ENCODE measurements around the gene RYK.
"Not testable (repeated sequence)": the region's sequence is repeated elsewhere in the genome, so short reads cannot be mapped to it uniquely, and the experiment has no call there.

Gene RYK

GRCh38 chr3:134211797-134212196, 38.9 kb downstream of the RYK start:
- Mint-ChIP-seq H3K27ac (no peak overlapping the region), H3K36me3 (ENCODE audit: low read depth) (peaks cover 26% of the 10 kb centered on the region), H3K9me3 (no peaks in the 10 kb centered on the region), H3K27me3 (ENCODE audit: low read depth) (no peaks in the 10 kb centered on the region), H3K4me1 (no peaks in the 10 kb centered on the region), H3K4me3 (no peak overlapping the region)
- TF ChIP-seq CTCF (IDR thresholded peaks at IDR 0.05; ENCODE audit: unreplicated experiment in 3 of 3) = peak; percentile 61 to 65 (median 65)

DNA sequence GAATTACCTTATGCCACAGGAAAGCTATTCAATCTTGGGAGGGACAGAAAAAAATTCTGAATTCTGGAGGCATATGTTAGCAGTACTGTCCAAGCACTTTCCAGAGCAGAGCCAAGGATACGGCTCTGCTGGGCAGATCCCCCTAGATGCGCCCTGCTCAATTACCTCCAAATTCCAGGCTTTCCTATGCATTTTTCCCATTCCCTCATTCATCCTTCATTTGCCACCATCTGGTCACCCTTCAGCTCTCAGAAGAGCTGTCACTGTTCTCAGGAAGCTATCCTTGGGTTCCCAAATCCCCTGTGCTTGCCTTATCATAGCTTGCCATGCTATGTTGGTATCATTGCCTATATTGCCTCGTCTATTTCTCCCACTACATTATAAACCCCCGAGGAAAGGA, 45.2 kb downstream of the RYK start:
- H3K9me3 Mint-ChIP-seq = no peaks in the 10 kb centered on the region
- TF ChIP-seq CTCF (IDR thresholded peaks at IDR 0.05; ENCODE audit: unreplicated experiment in 3 of 3) = no peak
- no peak overlapping the region for H3K4me3 Mint-ChIP-seq
- H3K36me3 Mint-ChIP-seq (ENCODE audit: low read depth) = peaks cover 50% of the 10 kb centered on the region
- no peaks in the 10 kb centered on the region for H3K27me3 Mint-ChIP-seq (ENCODE audit: low read depth)
- H3K27ac Mint-ChIP-seq = no peak overlapping the region
- no peaks in the 10 kb centered on the region for H3K4me1 Mint-ChIP-seq

- H3K9me3 Mint-ChIP-seq = no peaks in the 10 kb centered on the region
- no peak overlapping the region for H3K4me3 Mint-ChIP-seq
- no peak for TF ChIP-seq CTCF (IDR thresholded peaks at IDR 0.05; ENCODE audit: unreplicated experiment in 3 of 3)
These were observed 49.2 kb downstream of the RYK start for GRCh38 chr3:134201201-134202130.

GRCh38 chr3:134199880-134200279, 50.8 kb downstream of the RYK start:
- H3K27me3 Mint-ChIP-seq (ENCODE audit: low read depth); H3K4me1 Mint-ChIP-seq; H3K4me3 Mint-ChIP-seq; H3K9me3 Mint-ChIP-seq; H3K27ac Mint-ChIP-seq: not testable (repeated sequence)
- H3K36me3 Mint-ChIP-seq (ENCODE audit: low read depth) = peaks cover 57% of the 10 kb centered on the region

More at GRCh38 chr3:134201201-134202130, 49.2 kb downstream of the RYK start:
- Mint-ChIP-seq H3K4me1 (no peaks in the 10 kb centered on the region), H3K27me3 (ENCODE audit: low read depth) (no peaks in the 10 kb centered on the region), H3K36me3 (ENCODE audit: low read depth) (peaks cover 53% of the 10 kb centered on the region), H3K27ac (no peak overlapping the region)

DNA sequence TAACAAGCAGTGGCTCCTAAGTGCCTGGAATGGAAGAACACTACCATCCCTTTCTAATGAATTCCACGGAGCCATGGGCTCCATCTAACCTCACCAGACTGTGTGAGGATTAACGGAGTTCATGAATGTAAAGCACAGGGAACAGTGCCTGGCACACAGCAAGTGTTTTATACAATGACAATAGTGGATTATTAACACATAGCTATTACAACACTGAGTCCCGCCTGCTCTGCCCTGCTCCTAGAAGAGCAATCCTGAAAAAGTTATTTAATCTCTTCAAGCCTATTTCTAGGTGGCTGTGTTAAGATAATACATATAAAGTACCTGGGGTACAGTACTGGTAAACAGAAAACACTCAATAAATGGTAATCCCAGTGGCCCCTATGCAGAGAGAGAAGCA, 51.4 kb downstream of the RYK start:
- no peaks in the 10 kb centered on the region for H3K9me3 Mint-ChIP-seq
- no peak overlapping the region for H3K4me3 Mint-ChIP-seq
- no peak for TF ChIP-seq CTCF (IDR thresholded peaks at IDR 0.05; ENCODE audit: unreplicated experiment in 3 of 3)
- H3K36me3 Mint-ChIP-seq (ENCODE audit: low read depth) = peaks cover 59% of the 10 kb centered on the region
- peak overlapping the region in 1 of 3 experiments; percentile 36 for H3K27ac Mint-ChIP-seq
- no peaks in the 10 kb centered on the region for H3K4me1 Mint-ChIP-seq
- H3K27me3 Mint-ChIP-seq (ENCODE audit: low read depth) = no peaks in the 10 kb centered on the region

DNA sequence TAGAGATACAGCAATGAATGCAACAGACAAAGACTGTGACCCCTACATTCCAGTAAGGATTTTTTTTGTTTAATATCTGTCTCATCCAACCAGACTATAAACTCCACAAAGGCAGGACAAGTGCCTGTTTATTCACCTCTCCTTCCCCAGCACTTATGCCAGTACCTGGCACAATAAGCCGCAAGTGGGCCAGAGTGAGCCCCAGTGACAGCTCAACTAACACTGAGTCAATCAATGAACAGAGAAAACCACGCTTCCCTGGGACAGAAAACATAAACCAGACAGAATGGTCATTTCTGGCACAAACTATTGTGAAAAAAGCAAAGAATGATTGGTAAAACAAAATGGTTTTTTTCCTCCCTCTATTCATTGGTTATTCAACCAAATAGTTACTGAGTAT, 52.2 kb downstream of the RYK start:
- Mint-ChIP-seq H3K36me3 (ENCODE audit: low read depth) (peaks cover 64% of the 10 kb centered on the region), H3K9me3 (no peaks in the 10 kb centered on the region), H3K4me1 (no peaks in the 10 kb centered on the region), H3K27ac (no peak overlapping the region), H3K4me3 (no peak overlapping the region), H3K27me3 (ENCODE audit: low read depth) (no peaks in the 10 kb centered on the region)
- TF ChIP-seq CTCF (IDR thresholded peaks at IDR 0.05; ENCODE audit: unreplicated experiment in 3 of 3) = no peak

Data from nephron (organoid).